Measurements from ENCODE around the gene PIM1.

PIM1 gene

GRCh38 chr6:37145443-37145842, 24.5 kb upstream of the PIM1 start:
- no peak for TF ChIP-seq CTCF (IDR thresholded peaks at IDR 0.05; ENCODE audit: low read depth, low read length, missing control alignments)
- no peak overlapping the region for H3K4me3 ChIP-seq (replicated peaks; ENCODE audit: low read depth, low read length)
- no peak for DNase-seq (ENCODE audit: extremely low read depth, low read depth)

GRCh38 chr6:37146735-37147157, 23.2 kb upstream of the PIM1 start:
- TF ChIP-seq CTCF (IDR thresholded peaks at IDR 0.05; ENCODE audit: low read depth, low read length, missing control alignments): no peak
- no peak overlapping the region for H3K4me3 ChIP-seq (replicated peaks; ENCODE audit: low read depth, low read length)
- no peak for DNase-seq (ENCODE audit: extremely low read depth, low read depth)

- DNase-seq (ENCODE audit: extremely low read depth, low read depth): no peak
- TF ChIP-seq CTCF (IDR thresholded peaks at IDR 0.05; ENCODE audit: low read depth, low read length, missing control alignments): no peak
- H3K4me3 ChIP-seq (replicated peaks; ENCODE audit: low read depth, low read length): no peak overlapping the region
These were observed 20.2 kb upstream of the PIM1 start for GRCh38 chr6:37149745-37150144.

GRCh38 chr6:37150314-37150713, 19.6 kb upstream of the PIM1 start:
- H3K4me3 ChIP-seq (replicated peaks; ENCODE audit: low read depth, low read length): no peak overlapping the region
- no peak for TF ChIP-seq CTCF (IDR thresholded peaks at IDR 0.05; ENCODE audit: low read depth, low read length, missing control alignments)
- DNase-seq (ENCODE audit: extremely low read depth, low read depth): no peak

DNA sequence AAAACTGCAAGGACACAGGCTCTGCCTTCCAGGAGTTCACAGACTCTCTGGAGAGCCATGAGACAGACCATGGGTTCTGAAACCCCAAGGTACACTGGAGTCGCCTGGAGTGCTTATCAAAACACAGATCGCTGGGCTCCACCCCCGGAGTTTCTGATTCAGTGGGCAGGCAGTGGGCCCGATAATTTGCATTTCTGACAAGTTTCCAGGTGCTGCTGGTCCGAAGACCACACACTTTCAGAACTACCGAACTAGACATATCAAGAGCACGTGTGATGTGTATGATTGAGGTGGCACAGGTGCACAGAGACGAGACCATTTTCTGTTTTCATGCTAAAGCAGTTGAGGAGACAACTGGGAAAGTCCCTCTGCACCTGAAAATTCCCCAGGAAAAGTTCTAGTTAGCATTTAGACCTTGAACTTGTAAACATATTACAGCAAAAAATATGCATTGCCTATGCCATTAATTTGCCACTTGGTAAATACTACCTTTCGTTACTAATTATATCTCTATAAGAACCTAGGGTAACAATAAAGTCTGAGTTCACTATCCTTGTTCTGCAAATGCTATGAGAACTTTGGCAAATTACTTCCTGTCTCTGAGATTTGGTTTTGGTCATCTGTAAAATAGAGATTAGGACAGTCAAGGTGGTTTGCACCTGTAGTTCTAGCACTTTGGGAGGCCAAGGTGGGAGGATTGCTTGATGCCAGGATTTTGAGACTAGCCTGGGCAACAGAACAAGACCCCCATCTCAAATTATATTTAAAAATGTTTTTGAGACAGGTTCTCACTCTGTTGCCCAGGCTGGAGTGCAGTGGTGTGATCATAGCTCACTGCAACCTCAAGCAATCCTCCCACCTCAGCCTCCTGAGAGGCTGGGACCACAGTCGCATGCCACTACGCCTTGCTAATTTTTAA, 14.3 kb upstream of the PIM1 start:
- DNase-seq (ENCODE audit: extremely low read depth, low read depth): no peak
- no peak for TF ChIP-seq CTCF (IDR thresholded peaks at IDR 0.05; ENCODE audit: low read depth, low read length, missing control alignments)
- H3K4me3 ChIP-seq (replicated peaks; ENCODE audit: low read depth, low read length): no peak overlapping the region

- DNase-seq (ENCODE audit: extremely low read depth, low read depth): no peak
- no peak overlapping the region for H3K4me3 ChIP-seq (replicated peaks; ENCODE audit: low read depth, low read length)
- TF ChIP-seq CTCF (IDR thresholded peaks at IDR 0.05; ENCODE audit: low read depth, low read length, missing control alignments): no peak
These were observed 11.4 kb upstream of the PIM1 start for GRCh38 chr6:37158508-37158907.

All from HFF-Myc (cell line).